ENCODE results near the gene SLC38A11.

DNA sequence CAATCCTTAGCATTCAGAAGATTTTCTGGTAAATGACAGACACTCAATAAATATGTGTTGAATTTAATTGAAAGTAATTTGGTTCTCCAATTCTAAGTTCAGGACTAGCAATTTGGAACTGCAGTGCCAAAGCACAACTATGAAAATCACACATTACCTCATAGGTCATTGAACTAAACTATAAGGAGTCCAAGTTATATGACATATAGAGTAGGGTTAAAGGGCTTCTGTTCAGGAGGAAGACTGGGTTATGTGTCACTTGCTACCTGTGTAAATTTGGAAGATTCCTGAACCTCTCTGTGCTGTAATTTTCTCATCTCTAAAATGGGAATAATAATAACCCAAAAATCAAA is 85.9 kb downstream of the SLC38A11 start:
- TF ChIP-seq, protein P1, sequence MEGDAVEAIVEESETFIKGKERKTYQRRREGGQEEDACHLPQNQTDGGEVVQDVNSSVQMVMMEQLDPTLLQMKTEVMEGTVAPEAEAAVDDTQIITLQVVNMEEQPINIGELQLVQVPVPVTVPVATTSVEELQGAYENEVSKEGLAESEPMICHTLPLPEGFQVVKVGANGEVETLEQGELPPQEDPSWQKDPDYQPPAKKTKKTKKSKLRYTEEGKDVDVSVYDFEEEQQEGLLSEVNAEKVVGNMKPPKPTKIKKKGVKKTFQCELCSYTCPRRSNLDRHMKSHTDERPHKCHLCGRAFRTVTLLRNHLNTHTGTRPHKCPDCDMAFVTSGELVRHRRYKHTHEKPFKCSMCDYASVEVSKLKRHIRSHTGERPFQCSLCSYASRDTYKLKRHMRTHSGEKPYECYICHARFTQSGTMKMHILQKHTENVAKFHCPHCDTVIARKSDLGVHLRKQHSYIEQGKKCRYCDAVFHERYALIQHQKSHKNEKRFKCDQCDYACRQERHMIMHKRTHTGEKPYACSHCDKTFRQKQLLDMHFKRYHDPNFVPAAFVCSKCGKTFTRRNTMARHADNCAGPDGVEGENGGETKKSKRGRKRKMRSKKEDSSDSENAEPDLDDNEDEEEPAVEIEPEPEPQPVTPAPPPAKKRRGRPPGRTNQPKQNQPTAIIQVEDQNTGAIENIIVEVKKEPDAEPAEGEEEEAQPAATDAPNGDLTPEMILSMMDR (IDR thresholded peaks at IDR 0.05) = no peak
- no peak for TF ChIP-seq POLR2A (IDR thresholded peaks at IDR 0.05)
